ENCODE results near the gene ZEB1.
"Not testable (repeated sequence)": the region's sequence is repeated elsewhere in the genome, so short reads cannot be mapped to it uniquely, and the experiment has no call there.

ZEB1 gene

GRCh38 chr10:31319602-31320549 is 860 bp downstream of the ZEB1 start:
- peak; percentile 50 for DNase-seq

- DNase-seq = no peak
Measured at GRCh38 chr10:31320550-31321211, 1.7 kb downstream of the ZEB1 start.

- DNase-seq = no peak
Measured at GRCh38 chr10:31321396-31321941, 2.5 kb downstream of the ZEB1 start.

- DNase-seq = no peak
Measured at GRCh38 chr10:31322647-31323046, 3.6 kb downstream of the ZEB1 start.

GRCh38 chr10:31340343-31340742 is 21.3 kb downstream of the ZEB1 start:
- no peak for DNase-seq

- no peak for DNase-seq
Measured at GRCh38 chr10:31341552-31341951, 22.5 kb downstream of the ZEB1 start.

GRCh38 chr10:31343009-31343408 is 24.0 kb downstream of the ZEB1 start:
- no peak for DNase-seq

DNA sequence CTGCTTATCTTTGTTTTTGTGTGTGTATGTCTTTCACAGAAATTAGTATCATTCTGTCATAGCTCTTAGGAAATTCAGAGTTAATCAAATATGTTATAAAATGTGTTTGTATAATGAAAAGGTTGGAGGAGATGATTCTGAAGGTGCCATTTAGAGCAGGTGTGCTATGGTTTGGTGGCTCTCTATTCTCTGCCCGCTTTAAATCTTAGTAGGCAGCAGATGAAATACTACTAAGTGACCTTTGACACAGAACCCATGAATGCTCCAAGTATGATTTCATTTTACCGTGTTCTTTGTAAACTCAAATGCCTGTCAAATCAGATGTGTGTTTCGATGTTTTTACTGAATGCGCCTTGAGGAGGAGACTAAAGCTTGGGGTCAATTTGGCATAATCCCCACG is 24.5 kb downstream of the ZEB1 start:
- no peak for DNase-seq

DNA sequence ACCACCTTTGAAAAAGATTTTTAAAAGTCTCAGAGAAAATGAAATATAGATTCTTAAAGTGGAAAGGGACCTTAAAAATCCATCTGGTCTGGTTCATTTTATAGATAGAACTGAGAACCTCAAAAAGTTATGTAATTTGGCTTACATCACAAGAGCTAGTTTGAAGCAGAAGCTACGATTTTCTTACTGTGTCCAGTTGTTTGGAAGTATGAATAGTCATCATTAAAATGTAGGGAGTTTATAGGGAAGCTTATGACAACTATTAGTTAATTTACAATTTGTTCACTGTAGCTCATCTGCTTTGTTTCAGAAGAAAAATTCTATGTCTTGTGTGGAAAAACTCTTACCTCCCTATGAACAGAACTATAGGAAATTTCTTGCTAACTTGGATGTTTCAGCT is 26.9 kb downstream of the ZEB1 start:
- no peak for DNase-seq

- no peak for DNase-seq
Measured at GRCh38 chr10:31346953-31347352, 27.9 kb downstream of the ZEB1 start.

DNA sequence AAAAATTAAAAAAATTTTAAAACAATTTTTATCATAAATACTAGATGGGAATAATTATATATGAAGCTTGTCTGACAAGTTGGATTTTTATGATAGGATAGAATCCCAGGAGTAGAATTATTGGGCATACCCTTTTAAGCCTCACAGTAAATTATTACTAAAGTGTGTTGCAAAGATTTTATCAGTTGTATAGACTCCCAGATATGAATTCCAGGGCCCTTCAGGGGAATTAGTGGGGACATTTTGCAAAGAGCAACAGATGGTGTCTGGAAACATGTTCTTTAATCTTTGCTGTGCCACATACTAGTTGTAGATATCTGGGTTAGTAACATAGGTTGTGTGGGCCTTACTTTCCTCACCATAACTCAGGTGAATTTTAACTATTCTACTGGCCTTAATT is 28.7 kb downstream of the ZEB1 start:
- DNase-seq = no peak

- DNase-seq = no peak
Measured at GRCh38 chr10:31350891-31351290, 31.9 kb downstream of the ZEB1 start.

DNA sequence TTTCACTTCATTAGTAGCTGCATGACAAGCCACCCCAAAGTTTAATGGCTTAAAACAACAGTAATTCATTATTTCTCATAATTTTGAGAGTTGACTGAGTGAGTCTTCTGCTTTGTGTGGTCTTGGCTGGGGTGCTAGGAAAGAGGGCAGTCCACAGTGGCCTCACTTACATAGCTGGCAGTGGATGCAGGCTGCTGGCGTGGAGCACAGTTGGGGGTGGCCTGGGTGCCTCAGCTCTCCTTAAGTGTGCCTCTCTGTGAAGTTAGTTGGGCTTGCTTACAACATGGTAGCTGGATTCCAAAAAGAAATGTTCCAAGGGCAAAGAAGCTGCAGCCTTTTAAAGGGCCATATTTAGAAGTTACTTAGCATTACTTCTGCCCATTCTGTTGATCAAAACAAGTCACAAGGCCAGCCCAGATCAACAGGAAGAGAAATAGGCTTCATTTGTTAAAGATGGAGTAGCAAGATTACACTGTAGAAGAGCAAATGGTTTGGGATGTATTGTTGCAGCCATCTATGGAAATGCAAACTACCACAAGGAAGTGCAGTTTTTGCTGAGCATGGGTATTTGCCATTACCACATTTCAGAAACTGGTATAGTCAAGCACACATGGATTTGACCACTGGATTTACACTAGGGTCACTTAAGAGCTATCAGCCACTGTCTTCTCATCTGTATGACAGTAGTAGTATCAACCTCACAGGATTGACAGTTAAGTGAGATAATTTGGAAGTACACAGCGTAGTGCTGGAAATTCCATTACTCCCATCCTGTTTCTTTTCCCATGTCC is 33.6 kb downstream of the ZEB1 start:
- no peak for DNase-seq

DNA sequence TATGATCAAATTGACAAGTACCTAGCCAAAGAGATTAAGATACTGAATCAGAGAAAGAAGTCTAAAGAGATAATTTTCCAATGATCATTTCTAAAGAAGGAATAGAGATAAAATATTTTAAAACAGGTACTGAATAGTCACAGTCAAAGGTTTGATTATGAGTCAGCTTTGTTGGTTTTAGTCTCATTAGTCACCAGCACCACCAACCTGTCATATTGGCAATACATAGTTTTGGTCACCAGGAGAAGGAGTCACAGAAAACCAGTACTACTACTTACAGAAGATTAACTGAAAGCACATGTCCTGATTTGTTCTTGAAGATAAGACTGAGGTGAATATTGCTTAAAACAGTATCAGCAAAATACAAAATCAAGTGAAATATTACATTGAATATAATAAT is 34.6 kb downstream of the ZEB1 start:
- DNase-seq = peak; percentile 2

GRCh38 chr10:31358688-31359330 is 39.8 kb downstream of the ZEB1 start:
- DNase-seq = no peak

DNA sequence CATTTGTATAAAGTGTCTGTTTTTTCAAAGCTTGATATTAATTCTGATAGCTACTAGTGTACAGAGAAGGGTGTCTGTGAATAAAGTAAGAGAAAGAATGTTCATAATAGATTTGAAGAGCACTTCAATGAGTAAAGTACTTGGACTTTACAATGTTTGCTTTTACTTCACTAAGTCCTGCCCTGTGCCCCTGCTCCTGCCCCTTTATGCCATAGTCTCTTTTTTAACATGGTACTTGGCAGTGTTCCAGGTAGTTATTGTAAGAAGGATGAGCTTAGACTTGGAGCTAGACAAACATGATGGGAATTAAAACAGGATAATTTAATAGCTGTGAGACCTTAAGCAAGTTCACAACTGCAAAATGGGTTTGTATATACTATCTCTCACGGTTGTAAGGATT is 41.0 kb downstream of the ZEB1 start:
- DNase-seq = no peak

DNA sequence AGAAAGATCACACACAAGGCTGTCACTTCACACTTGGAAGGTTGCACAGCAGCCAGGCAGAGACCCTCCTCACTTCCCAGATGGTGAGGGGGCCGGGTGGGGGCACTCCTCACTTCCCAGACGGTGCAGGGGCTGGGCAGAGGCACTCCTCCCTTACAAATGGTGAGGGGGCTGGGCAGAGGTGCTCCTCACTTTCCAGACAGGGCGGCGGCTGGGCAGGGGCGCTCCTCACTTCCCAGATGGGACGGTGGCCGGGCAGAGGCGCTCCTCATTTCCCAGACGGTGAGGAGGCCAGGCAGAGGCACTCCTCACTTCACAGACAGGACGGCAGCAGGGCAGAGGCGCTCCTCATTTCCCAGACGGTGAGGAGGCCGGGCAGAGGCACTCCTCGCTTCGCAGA is 42.5 kb downstream of the ZEB1 start:
- not testable (repeated sequence) for DNase-seq

- no peak for DNase-seq
Measured at GRCh38 chr10:31362023-31362641, 43.1 kb downstream of the ZEB1 start.

- not testable (repeated sequence) for DNase-seq
Measured at GRCh38 chr10:31363696-31364095, 44.7 kb downstream of the ZEB1 start.

- DNase-seq = not testable (repeated sequence)
Measured at GRCh38 chr10:31364238-31364637, 45.2 kb downstream of the ZEB1 start.

DNA sequence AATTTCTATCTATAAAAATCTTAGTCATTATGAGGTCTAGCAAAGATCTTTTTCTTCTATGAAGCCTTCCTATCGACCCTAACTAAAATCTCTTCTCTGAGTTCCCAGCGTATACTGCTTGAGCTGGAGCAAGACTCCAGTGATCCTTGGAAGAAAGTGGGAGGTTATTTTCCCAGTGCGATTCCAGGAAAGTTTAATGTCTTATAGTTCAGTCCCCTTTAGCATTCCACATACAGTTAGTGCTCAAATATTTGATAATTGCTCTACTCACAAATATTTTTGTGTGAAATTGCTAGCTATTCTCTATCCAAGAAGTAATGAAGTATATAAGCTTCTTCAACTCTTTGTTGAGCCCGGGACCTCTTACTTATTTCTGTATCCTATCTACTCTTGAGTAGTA is 47.7 kb downstream of the ZEB1 start:
- no peak for DNase-seq

- no peak for DNase-seq
Measured at GRCh38 chr10:31368724-31369123, 49.7 kb downstream of the ZEB1 start.
